HFFc6 (cell line): ENCODE results near the gene TGM2. TPM values are rescaled to one million over a fixed set of nuclear protein-coding genes. Genes with fewer than 3 reads are reported as not detected.

ENCODE experiments used
- DNase-seq: peaks from one replicate; pipeline ENCODE4 v3.0.0-alpha.2; 2018
- H3K27ac Mint-ChIP-seq: 2 replicates; pipeline ENCODE4 v1.8.0; 2020; ENCODE audit warnings: mild to moderate bottlenecking, mixed read lengths
- H3K27me3 Mint-ChIP-seq: 2 replicates; pipeline ENCODE4 v1.8.0; 2021; ENCODE audit warnings: mild to moderate bottlenecking, moderate library complexity, mixed read lengths; ENCODE audit not compliant: insufficient read depth
- H3K36me3 Mint-ChIP-seq: 2 replicates; pipeline ENCODE4 v1.8.0; 2021; ENCODE audit warnings: low read depth, mixed read lengths
- H3K4me1 Mint-ChIP-seq: 2 replicates; pipeline ENCODE4 v1.8.0; 2020; ENCODE audit warnings: low read depth, mixed read lengths
- H3K4me3 Mint-ChIP-seq: 2 replicates; pipeline ENCODE4 v1.8.0; 2020; ENCODE audit warnings: mild to moderate bottlenecking, moderate library complexity, mixed read lengths
- H3K9me3 Mint-ChIP-seq: 2 replicates; pipeline ENCODE4 v1.8.0; 2020; ENCODE audit warnings: mild to moderate bottlenecking, mixed read lengths
- CTCF ChIP-seq: fragments of 200-600 bp; sonication (generic); IDR thresholded peaks from 2 replicates; pipeline ENCODE4 v1.5.0; 2021; ENCODE audit warnings: antibody characterized with exemption, mild to moderate bottlenecking
- total RNA-seq, 6 experiments: library from RNA; stranded (reverse); fragmentation: NEBNext Ultra II Directional; extraction: Animal tissue kit (Norgen Biotek cat#: 25700); gene quantifications; 2 replicates in 1 of 6; 3 replicates in 5 of 6; pipeline ENCODE4 v1.2.3, GENCODE V29; 2021

Gene TGM2
- total RNA-seq, 6 experiments from 2014 or later, result 99.6 to 430 (median 111) TPM

- Mint-ChIP-seq H3K9me3 (no peaks in the 10 kb centered on the region), H3K27ac (peak overlapping the region; percentile 38; the same call in 1 of the 2 replicates), H3K27me3 (no peaks in the 10 kb centered on the region), H3K36me3 (no peaks in the 10 kb centered on the region), H3K4me1 (peaks cover 75% of the 10 kb centered on the region), H3K4me3 (peak overlapping the region; percentile 84)
- no peak for TF ChIP-seq CTCF
- no peak for DNase-seq
Observed at GRCh38 chr20:38164069-38164468, 1.0 kb downstream of the TGM2 start.

GRCh38 chr20:38162878-38163875, 1.9 kb downstream of the TGM2 start:
- no peak overlapping the region for H3K27ac Mint-ChIP-seq
- H3K4me1 Mint-ChIP-seq, result peaks cover 72% of the 10 kb centered on the region
- peaks cover under 1% of the 10 kb centered on the region; the same call in 1 of the 2 replicates for H3K36me3 Mint-ChIP-seq
- no peak for TF ChIP-seq CTCF
- DNase-seq, result no peak
- no peaks in the 10 kb centered on the region for H3K27me3 Mint-ChIP-seq
- 0 out of 2 replicates have a peak overlapping the region, but pooled peaks have one; percentile 9 for H3K4me3 Mint-ChIP-seq
- no peaks in the 10 kb centered on the region for H3K9me3 Mint-ChIP-seq

GRCh38 chr20:38162149-38162548, 2.9 kb downstream of the TGM2 start:
- Mint-ChIP-seq H3K36me3 (peaks cover 5% of the 10 kb centered on the region; the same call in 1 of the 2 replicates), H3K4me3 (no peak overlapping the region), H3K9me3 (no peaks in the 10 kb centered on the region), H3K27me3 (no peaks in the 10 kb centered on the region), H3K27ac (no peak overlapping the region), H3K4me1 (peaks cover 72% of the 10 kb centered on the region)
- TF ChIP-seq CTCF, result no peak
- no peak for DNase-seq

- no peak for DNase-seq
- Mint-ChIP-seq H3K27ac (no peak overlapping the region), H3K4me1 (peaks cover 70% of the 10 kb centered on the region), H3K9me3 (no peaks in the 10 kb centered on the region), H3K4me3 (no peak overlapping the region), H3K27me3 (no peaks in the 10 kb centered on the region), H3K36me3 (peaks cover 9% of the 10 kb centered on the region)
- TF ChIP-seq CTCF, result no peak
Observed at GRCh38 chr20:38161412-38161774, 3.7 kb downstream of the TGM2 start.

GRCh38 chr20:38159957-38160756, 4.9 kb downstream of the TGM2 start:
- TF ChIP-seq CTCF, result no peak
- H3K9me3 Mint-ChIP-seq, result no peaks in the 10 kb centered on the region
- no peak overlapping the region for H3K4me3 Mint-ChIP-seq
- no peaks in the 10 kb centered on the region for H3K27me3 Mint-ChIP-seq
- H3K36me3 Mint-ChIP-seq, result peaks cover 9% of the 10 kb centered on the region
- peaks cover 57% of the 10 kb centered on the region for H3K4me1 Mint-ChIP-seq
- no peak overlapping the region for H3K27ac Mint-ChIP-seq
- no peak for DNase-seq
